Endothelial cell of umbilical vein (primary cell): Measurements from ENCODE around the gene F2RL3. TPM values are rescaled to one million over a fixed set of nuclear protein-coding genes. Genes with fewer than 3 reads are reported as not detected.

Source experiments
- BruUV-seq: library from RNA; stranded (reverse); fragments of 400-500 nt; replicated peaks from 2 replicates; lab custom pipeline; 2021; lab: Mats Ljungman, UMichigan
- CTCF ChIA-PET: fragments of 300-600, 350-600 bp; sonication (Branson Sonifier 250); formaldehyde crosslinking; loops from one replicate; lab custom pipeline; 2021; ENCODE audit warnings: antibody characterized with exemption, inconsistent platforms; lab: Charles Lee
- POLR2A ChIA-PET: fragments of 300-600, 350-600 bp; sonication (Branson Sonifier 250); formaldehyde crosslinking; loops from one replicate; lab custom pipeline; 2021; ENCODE audit warnings: antibody characterized with exemption, inconsistent platforms; lab: Charles Lee
- DNase-seq: peaks from one replicate; pipeline ENCODE4 v3.0.0-alpha.2; 2011; ENCODE audit warnings: low read depth, low spot score
- FAIRE-seq: peaks from 2 replicates; lab custom pipeline; 2011; peaks lifted over from hg19 to GRCh38; lab: Jason Lieb, UNC
- H2AFZ ChIP-seq: 2 replicates; pipeline ENCODE4 v1.6.0; 2012; ENCODE audit warnings: low read depth, low read length, control low read depth, inconsistent platforms
- H3K27ac ChIP-seq: 2 replicates; pipeline ENCODE4 v1.5.1; 2011; ENCODE audit warnings: low read depth, mild to moderate bottlenecking, control low read depth, low read length, moderate library complexity; ENCODE audit not compliant: insufficient read depth
- H3K27me3 ChIP-seq, 2 experiments: 2 replicates each; pipeline versions ENCODE4 v1.6.0 to v1.6.1; 2011; ENCODE audit warnings: low read length in 2 of 2, mixed read lengths in 1 of 2; ENCODE audit not compliant: control insufficient read depth in 2 of 2, insufficient read depth in 2 of 2
- H3K36me3 ChIP-seq, 2 experiments: 2 replicates in 1 of 2; 3 replicates in 1 of 2; pipeline ENCODE4 v1.5.1; 2011; ENCODE audit warnings: low read length in 2 of 2, mild to moderate bottlenecking in 1 of 2, moderate library complexity in 1 of 2; ENCODE audit not compliant: control insufficient read depth in 2 of 2, insufficient read depth in 2 of 2; ENCODE audit errors: extremely low read depth in 1 of 2
- H3K4me1 ChIP-seq: 3 replicates; pipeline ENCODE4 v1.5.1; 2011; ENCODE audit warnings: mild to moderate bottlenecking, low read length; ENCODE audit not compliant: control insufficient read depth, insufficient read depth; ENCODE audit errors: extremely low read depth
- H3K4me2 ChIP-seq: 2 replicates; pipeline ENCODE4 v1.6.1; 2011; ENCODE audit warnings: low read length, control low read depth, mixed read lengths; ENCODE audit not compliant: insufficient read depth
- H3K4me3 ChIP-seq, 3 experiments: fragments of 200-600 bp in 1 of 3; sonication (generic), shearing (Covaris generic) in 1 of 3; replicated peaks in 1 of 3; 2 replicates each; pipeline ENCODE4 v1.5.1; 2011 to 2016; ENCODE audit warnings: control low read depth in 3 of 3, low read length in 3 of 3, mild to moderate bottlenecking in 2 of 3, inconsistent platforms in 1 of 3, low read depth in 1 of 3, moderate library complexity in 1 of 3; ENCODE audit not compliant: insufficient read depth in 1 of 3
- H3K79me2 ChIP-seq: 2 replicates; pipeline ENCODE4 v1.6.0; 2012; ENCODE audit warnings: low read length, inconsistent platforms; ENCODE audit not compliant: control insufficient read depth, insufficient read depth
- H3K9ac ChIP-seq: replicated peaks from 2 replicates; pipeline ENCODE3; 2011; ENCODE audit warnings: low read length, control low read depth; ENCODE audit not compliant: insufficient read depth; ENCODE audit errors: extremely low read depth
- H3K9me1 ChIP-seq: replicated peaks from 3 replicates; pipeline ENCODE4 v1.6.0; 2011; ENCODE audit warnings: mild to moderate bottlenecking, low read length; ENCODE audit not compliant: control insufficient read depth, insufficient read depth; ENCODE audit errors: extremely low read depth
- H3K9me3 ChIP-seq: replicated peaks from 2 replicates; pipeline ENCODE4 v1.5.1; 2012; ENCODE audit warnings: low read length, inconsistent platforms; ENCODE audit not compliant: control insufficient read depth, insufficient read depth
- H4K20me1 ChIP-seq: replicated peaks from 2 replicates; pipeline ENCODE3; 2011; ENCODE audit warnings: mild to moderate bottlenecking, low read length; ENCODE audit not compliant: control insufficient read depth, insufficient read depth; ENCODE audit errors: extremely low read depth
- CTCF ChIP-seq, 2 donors: IDR thresholded peaks; 1 replicate in 1 of 2; 2 replicates in 1 of 2; pipeline ENCODE4 v1.5.1; 2011; ENCODE audit warnings: low read length in 2 of 2, mild to moderate bottlenecking in 2 of 2, moderate library complexity in 2 of 2, control low read depth in 1 of 2, inconsistent platforms in 1 of 2, low read depth in 1 of 2; ENCODE audit not compliant: insufficient read depth in 1 of 2; ENCODE audit errors: extremely low read depth in 1 of 2
- FOS ChIP-seq: IDR thresholded peaks from 2 replicates; pipeline ENCODE4 v1.6.1; 2011; ENCODE audit warnings: mild to moderate bottlenecking, low read length, moderate library complexity, borderline replicate concordance; ENCODE audit not compliant: insufficient read depth
- GATA2 ChIP-seq: IDR thresholded peaks from 2 replicates; pipeline ENCODE4 v1.7.0; 2011; ENCODE audit warnings: low read depth, mild to moderate bottlenecking, moderate library complexity, mixed read lengths, low read length; ENCODE audit not compliant: insufficient read length, insufficient read depth
- JUN ChIP-seq: IDR thresholded peaks from 2 replicates; pipeline ENCODE4 v1.6.1; 2011; ENCODE audit warnings: borderline replicate concordance, low read depth; ENCODE audit not compliant: insufficient read length, insufficient read depth
- MAX ChIP-seq: IDR thresholded peaks from 2 replicates; pipeline ENCODE4 v1.6.1; 2011; ENCODE audit not compliant: insufficient read depth, insufficient read length
- POLR2A ChIP-seq: IDR thresholded peaks from 2 replicates; pipeline ENCODE4 v1.6.1; 2012; ENCODE audit warnings: low read depth, mild to moderate bottlenecking, control low read depth, low read length
- dilution Hi-C: fragments of 300-500 bp; cut with MboI; formaldehyde crosslinking; loops from one replicate; pipeline ENCODE4 v1.15.0; 2019; ENCODE audit warnings: low sequenced_read_pairs; ENCODE audit not compliant: extremely low pct_ligation_motif_present
- intact Hi-C: fragments of 100-400 bp; cut with micrococcal nuclease; formaldehyde crosslinking; loops from one replicate; pipeline ENCODE4 v1.10.0; 2022
- polyA plus RNA-seq, 4 experiments: library from polyadenylated mRNA; depleted of rRNA in 3 of 4; stranded (reverse) in 3 of 4; unstranded in 1 of 4; fragments of >200 nt; gene quantifications; 2 replicates each; pipeline versions ENCODE4 v1.2.1 to v1.2.3, GENCODE V29; 2011 to 2012; ENCODE audit warnings: missing spikeins in 1 of 4
- total RNA-seq: library from RNA; stranded (reverse); gene quantifications from 2 replicates; pipeline ENCODE4 v1.2.3, GENCODE V29; 2021

Gene F2RL3
- total and polyA plus RNA-seq, 2 donors (not counting 3 experiments of a cell fraction or from before 2014, with no cell fraction given), result 1.2 to 1.7 TPM

- intact Hi-C loops, result loop anchor here (5.0 kb wide), 1 partner anchor 37 kb away; the partner anchor contains the start of gene F2RL3
Measured at GRCh38 chr19:16850133-16850532, 38.7 kb upstream of the F2RL3 start.

GRCh38 chr19:16851031-16851712 is 37.6 kb upstream of the F2RL3 start:
- no TSS peak for BruUV-seq
- ChIA-PET POLR2A (no interaction called here), CTCF (no interaction called here)
- dilution Hi-C loops, result no loop called here
- Histone ChIP-seq H3K27me3 (no peaks in the 10 kb centered on the region), H2AFZ (no peak overlapping the region), H3K4me1 (peaks cover 9% of the 10 kb centered on the region), H3K9me3 (no peaks in the 10 kb centered on the region), H4K20me1 (no peaks in the 10 kb centered on the region), H3K9me1 (no peaks in the 10 kb centered on the region), H3K27ac (no peak overlapping the region), H3K4me3 (no peak overlapping the region), H3K79me2 (no peaks in the 10 kb centered on the region), H3K9ac (no peak overlapping the region), H3K36me3 (peaks cover 18 to 62% of the 10 kb centered on the region in 2 experiments), H3K4me2 (no peak overlapping the region)
- DNase-seq (no peak), FAIRE-seq (no peak)
- TF ChIP-seq GATA2 (no peak), MAX (no peak), CTCF (IDR thresholded peaks at IDR 0.05; ENCODE audit: extremely low read depth in 1 of 2, insufficient read depth in 1 of 2, low read depth in 1 of 2, low read length in 2 of 2) (no peak), JUN (no peak), POLR2A (no peak)
- intact Hi-C loops, result loop anchor here (5.0 kb wide), 1 partner anchor 36 kb away; the partner anchor contains the start of gene F2RL3

More at GRCh38 chr19:16850133-16850532, 38.7 kb upstream of the F2RL3 start:
- TF ChIP-seq POLR2A (no peak), FOS (peak; percentile 61)
- FAIRE-seq (peak; percentile 55), DNase-seq (no peak)
- Histone ChIP-seq H3K4me3 (no peak overlapping the region), H3K9ac (no peak overlapping the region), H3K79me2 (no peaks in the 10 kb centered on the region), H2AFZ (no peak overlapping the region), H3K4me1 (peaks cover 9% of the 10 kb centered on the region), H3K4me2 (no peak overlapping the region), H3K9me3 (no peaks in the 10 kb centered on the region), H3K27ac (no peak overlapping the region), H3K27me3 (no peaks in the 10 kb centered on the region), H3K9me1 (no peaks in the 10 kb centered on the region), H3K36me3 (peaks cover 18 to 61% of the 10 kb centered on the region in 2 experiments), H4K20me1 (no peaks in the 10 kb centered on the region)
- no TSS peak for BruUV-seq
- ChIA-PET CTCF (interaction anchor here (0.6 kb wide), 1 partner anchor 86 kb away, joined by 5 read pairs; no protein-coding TSS in a partner anchor), POLR2A (no interaction called here)
- dilution Hi-C loops, result no loop called here
